Measurements from ENCODE around the gene MTHFR.

Gene MTHFR

GRCh38 chr1:11781297-11781696, 24.5 kb downstream of the MTHFR start:
- no peaks in the 10 kb centered on the region for H3K27me3 Mint-ChIP-seq
- H3K4me3 Mint-ChIP-seq = no peak overlapping the region
- no peaks in the 10 kb centered on the region for H3K36me3 Mint-ChIP-seq
- H3K4me1 Mint-ChIP-seq = peaks cover 3% of the 10 kb centered on the region
- no peaks in the 10 kb centered on the region for H3K9me3 Mint-ChIP-seq
- H3K27ac Mint-ChIP-seq = no peak overlapping the region

- Mint-ChIP-seq H3K27me3 (no peaks in the 10 kb centered on the region), H3K4me1 (peaks cover 3% of the 10 kb centered on the region), H3K36me3 (no peaks in the 10 kb centered on the region), H3K9me3 (no peaks in the 10 kb centered on the region), H3K4me3 (no peak overlapping the region), H3K27ac (no peak overlapping the region)
These were observed 25.2 kb downstream of the MTHFR start for GRCh38 chr1:11780380-11781147.

- Mint-ChIP-seq H3K27me3 (no peaks in the 10 kb centered on the region), H3K36me3 (no peaks in the 10 kb centered on the region), H3K9me3 (no peaks in the 10 kb centered on the region)
These were observed 25.9 kb downstream of the MTHFR start for GRCh38 chr1:11779715-11780379.

GRCh38 chr1:11778844-11779623, 26.7 kb downstream of the MTHFR start:
- Mint-ChIP-seq H3K27ac (no peak overlapping the region), H3K4me3 (no peak overlapping the region), H3K9me3 (no peaks in the 10 kb centered on the region), H3K4me1 (no peaks in the 10 kb centered on the region), H3K27me3 (no peaks in the 10 kb centered on the region), H3K36me3 (no peaks in the 10 kb centered on the region)

More at GRCh38 chr1:11779715-11780379, 25.9 kb downstream of the MTHFR start:
- Mint-ChIP-seq H3K4me3 (no peak overlapping the region), H3K27ac (no peak overlapping the region), H3K4me1 (no peaks in the 10 kb centered on the region)

GRCh38 chr1:11778336-11778735, 27.4 kb downstream of the MTHFR start:
- H3K27ac Mint-ChIP-seq = no peak overlapping the region
- H3K9me3 Mint-ChIP-seq = no peaks in the 10 kb centered on the region
- H3K4me1 Mint-ChIP-seq = no peaks in the 10 kb centered on the region
- H3K36me3 Mint-ChIP-seq = no peaks in the 10 kb centered on the region
- H3K4me3 Mint-ChIP-seq = no peak overlapping the region
- H3K27me3 Mint-ChIP-seq = no peaks in the 10 kb centered on the region

- no peak overlapping the region for H3K27ac Mint-ChIP-seq
- H3K36me3 Mint-ChIP-seq = no peaks in the 10 kb centered on the region
- H3K4me1 Mint-ChIP-seq = no peaks in the 10 kb centered on the region
- no peak overlapping the region for H3K4me3 Mint-ChIP-seq
- H3K27me3 Mint-ChIP-seq = no peaks in the 10 kb centered on the region
- H3K9me3 Mint-ChIP-seq = no peaks in the 10 kb centered on the region
These were observed 28.0 kb downstream of the MTHFR start for GRCh38 chr1:11777658-11778322.

GRCh38 chr1:11774753-11775152, 31.0 kb downstream of the MTHFR start:
- no peaks in the 10 kb centered on the region for H3K4me1 Mint-ChIP-seq
- H3K36me3 Mint-ChIP-seq = no peaks in the 10 kb centered on the region
- no peak overlapping the region for H3K27ac Mint-ChIP-seq
- no peak overlapping the region for H3K4me3 Mint-ChIP-seq
- H3K27me3 Mint-ChIP-seq = no peaks in the 10 kb centered on the region
- H3K9me3 Mint-ChIP-seq = no peaks in the 10 kb centered on the region

- H3K4me3 Mint-ChIP-seq = no peak overlapping the region
- H3K4me1 Mint-ChIP-seq = no peaks in the 10 kb centered on the region
- no peaks in the 10 kb centered on the region for H3K9me3 Mint-ChIP-seq
- H3K27ac Mint-ChIP-seq = no peak overlapping the region
- H3K27me3 Mint-ChIP-seq = no peaks in the 10 kb centered on the region
- no peaks in the 10 kb centered on the region for H3K36me3 Mint-ChIP-seq
These were observed 33.3 kb downstream of the MTHFR start for GRCh38 chr1:11772458-11772857.

GRCh38 chr1:11771481-11772043, 34.2 kb downstream of the MTHFR start:
- no peaks in the 10 kb centered on the region for H3K4me1 Mint-ChIP-seq
- no peak overlapping the region for H3K4me3 Mint-ChIP-seq
- no peaks in the 10 kb centered on the region for H3K36me3 Mint-ChIP-seq
- no peak overlapping the region for H3K27ac Mint-ChIP-seq
- H3K9me3 Mint-ChIP-seq = no peaks in the 10 kb centered on the region
- no peaks in the 10 kb centered on the region for H3K27me3 Mint-ChIP-seq

- Mint-ChIP-seq H3K9me3 (no peaks in the 10 kb centered on the region), H3K27me3 (no peaks in the 10 kb centered on the region), H3K4me1 (no peaks in the 10 kb centered on the region), H3K36me3 (no peaks in the 10 kb centered on the region), H3K4me3 (no peak overlapping the region), H3K27ac (no peak overlapping the region)
These were observed 35.8 kb downstream of the MTHFR start for GRCh38 chr1:11770011-11770410.

GRCh38 chr1:11769274-11769673, 36.5 kb downstream of the MTHFR start:
- Mint-ChIP-seq H3K9me3 (no peaks in the 10 kb centered on the region), H3K4me1 (no peaks in the 10 kb centered on the region), H3K27me3 (no peaks in the 10 kb centered on the region), H3K27ac (no peak overlapping the region), H3K4me3 (no peak overlapping the region), H3K36me3 (no peaks in the 10 kb centered on the region)

GRCh38 chr1:11768821-11769220, 36.9 kb downstream of the MTHFR start:
- no peaks in the 10 kb centered on the region for H3K9me3 Mint-ChIP-seq
- H3K4me3 Mint-ChIP-seq = no peak overlapping the region
- peaks cover 1% of the 10 kb centered on the region for H3K27me3 Mint-ChIP-seq
- no peaks in the 10 kb centered on the region for H3K4me1 Mint-ChIP-seq
- H3K27ac Mint-ChIP-seq = no peak overlapping the region
- no peaks in the 10 kb centered on the region for H3K36me3 Mint-ChIP-seq

GRCh38 chr1:11767922-11768704, 37.7 kb downstream of the MTHFR start:
- Mint-ChIP-seq H3K27ac (no peak overlapping the region), H3K27me3 (peaks cover 1% of the 10 kb centered on the region), H3K4me3 (no peak overlapping the region), H3K36me3 (no peaks in the 10 kb centered on the region), H3K4me1 (no peaks in the 10 kb centered on the region), H3K9me3 (no peaks in the 10 kb centered on the region)

GRCh38 chr1:11766429-11766776, 39.4 kb downstream of the MTHFR start:
- Mint-ChIP-seq H3K9me3 (no peaks in the 10 kb centered on the region), H3K36me3 (no peaks in the 10 kb centered on the region), H3K27me3 (peaks cover 7% of the 10 kb centered on the region), H3K4me1 (peaks cover 6% of the 10 kb centered on the region), H3K4me3 (no peak overlapping the region), H3K27ac (no peak overlapping the region)

All from activated naive CD4-positive, alpha-beta T cell treated with anti-CD3 and anti-CD28 coated beads, Interleukin-2, amount 50 U/mL, for 24 hours (primary cell).